Lower lobe of right lung (tissue), 2 donors: ENCODE measurements around the gene SERPINI2. TPM values are rescaled to one million over a fixed set of nuclear protein-coding genes. Genes with fewer than 3 reads are reported as not detected.

Source experiments
- ATAC-seq, 2 donors: fragments of 200-7000 bp; cut with Tn5 transposase; one replicate each; pipeline ENCODE4 v1.9.1; 2020 to 2022; ENCODE audit warnings: mild to moderate bottlenecking in 2 of 2, moderate library complexity in 2 of 2
- DNase-seq: peaks from one replicate; pipeline ENCODE4 v3.0.0-alpha.2; 2020
- H3K27ac ChIP-seq: fragments of 200-600 bp; one replicate; pipeline ENCODE4 v1.8.0; 2022
- H3K27me3 ChIP-seq: fragments of 200-600 bp; one replicate; pipeline ENCODE4 v1.8.0; 2022; ENCODE audit warnings: low read depth
- H3K36me3 ChIP-seq: fragments of 200-600 bp; one replicate; pipeline ENCODE4 v1.8.0; 2022; ENCODE audit warnings: mild to moderate bottlenecking
- H3K4me1 ChIP-seq: fragments of 200-600 bp; one replicate; pipeline ENCODE4 v1.8.0; 2022
- H3K4me3 ChIP-seq: fragments of 200-600 bp; one replicate; pipeline ENCODE4 v1.8.0; 2022; ENCODE audit warnings: mild to moderate bottlenecking
- H3K9me3 ChIP-seq: fragments of 200-600 bp; one replicate; pipeline ENCODE4 v1.8.0; 2022
- intact Hi-C: fragments of 100-400 bp; cut with DNase I; formaldehyde crosslinking; loops from one replicate; pipeline ENCODE4 v1.11.0; 2022
- long read RNA-seq: library from polyadenylated mRNA; unstranded; transcript quantifications from one replicate; pipeline ENCODE4 v2.0.0, GENCODE V29; 2021
- total RNA-seq: library from RNA; stranded (reverse); fragmentation: NEBNext Ultra II Directional; extraction: Animal tissue kit (Norgen Biotek cat#: 25700); gene quantifications from one replicate; pipeline ENCODE4 v1.2.1, GENCODE V29; 2021
- TF ChIP-seq, protein P1 (sequence below): fragments of 200-600 bp; IDR thresholded peaks from one replicate; pipeline ENCODE4 v1.8.0; 2022; ENCODE audit warnings: antibody characterized with exemption, mild to moderate bottlenecking
- donor health status: DM: no; HTN: yes; CAD: no; lungs with severe emphysema.

SERPINI2 gene, protein sequence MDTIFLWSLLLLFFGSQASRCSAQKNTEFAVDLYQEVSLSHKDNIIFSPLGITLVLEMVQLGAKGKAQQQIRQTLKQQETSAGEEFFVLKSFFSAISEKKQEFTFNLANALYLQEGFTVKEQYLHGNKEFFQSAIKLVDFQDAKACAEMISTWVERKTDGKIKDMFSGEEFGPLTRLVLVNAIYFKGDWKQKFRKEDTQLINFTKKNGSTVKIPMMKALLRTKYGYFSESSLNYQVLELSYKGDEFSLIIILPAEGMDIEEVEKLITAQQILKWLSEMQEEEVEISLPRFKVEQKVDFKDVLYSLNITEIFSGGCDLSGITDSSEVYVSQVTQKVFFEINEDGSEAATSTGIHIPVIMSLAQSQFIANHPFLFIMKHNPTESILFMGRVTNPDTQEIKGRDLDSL
- 2.3 TPM for total RNA-seq
- long read RNA-seq, partial matches to known transcripts = 0 of 2 reads
- long read RNA-seq, other reads (novel, unspliced or antisense) = 2 of 2 reads

DNA sequence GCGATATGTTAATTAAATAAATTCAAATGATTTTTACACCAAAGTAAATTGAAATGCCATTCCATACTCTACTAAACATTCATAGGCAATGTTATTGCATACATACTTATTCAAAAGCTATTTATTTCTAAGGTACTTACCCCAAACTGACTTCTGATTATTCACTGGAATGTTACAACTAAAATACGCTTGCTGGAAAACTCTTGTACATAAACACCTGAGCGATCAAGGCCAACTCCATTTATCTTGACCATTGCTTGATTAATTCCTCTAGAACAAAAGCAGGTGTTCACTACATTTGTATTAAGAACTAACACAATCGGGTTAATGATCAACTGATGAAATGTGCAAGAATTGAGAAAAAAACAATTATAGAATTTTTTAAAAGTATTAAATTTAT, at the start of gene SERPINI2:
TSS of gene SERPINI2 (minus strand) at position 180 of the 400 bp plus-strand sequence. CDS start 2,208 bp downstream, outside the sequence.
- TF ChIP-seq, protein P1, sequence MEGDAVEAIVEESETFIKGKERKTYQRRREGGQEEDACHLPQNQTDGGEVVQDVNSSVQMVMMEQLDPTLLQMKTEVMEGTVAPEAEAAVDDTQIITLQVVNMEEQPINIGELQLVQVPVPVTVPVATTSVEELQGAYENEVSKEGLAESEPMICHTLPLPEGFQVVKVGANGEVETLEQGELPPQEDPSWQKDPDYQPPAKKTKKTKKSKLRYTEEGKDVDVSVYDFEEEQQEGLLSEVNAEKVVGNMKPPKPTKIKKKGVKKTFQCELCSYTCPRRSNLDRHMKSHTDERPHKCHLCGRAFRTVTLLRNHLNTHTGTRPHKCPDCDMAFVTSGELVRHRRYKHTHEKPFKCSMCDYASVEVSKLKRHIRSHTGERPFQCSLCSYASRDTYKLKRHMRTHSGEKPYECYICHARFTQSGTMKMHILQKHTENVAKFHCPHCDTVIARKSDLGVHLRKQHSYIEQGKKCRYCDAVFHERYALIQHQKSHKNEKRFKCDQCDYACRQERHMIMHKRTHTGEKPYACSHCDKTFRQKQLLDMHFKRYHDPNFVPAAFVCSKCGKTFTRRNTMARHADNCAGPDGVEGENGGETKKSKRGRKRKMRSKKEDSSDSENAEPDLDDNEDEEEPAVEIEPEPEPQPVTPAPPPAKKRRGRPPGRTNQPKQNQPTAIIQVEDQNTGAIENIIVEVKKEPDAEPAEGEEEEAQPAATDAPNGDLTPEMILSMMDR = no peak
- H3K27ac ChIP-seq = no peak within 1 kb of the TSS
- no peak for ATAC-seq

DNA sequence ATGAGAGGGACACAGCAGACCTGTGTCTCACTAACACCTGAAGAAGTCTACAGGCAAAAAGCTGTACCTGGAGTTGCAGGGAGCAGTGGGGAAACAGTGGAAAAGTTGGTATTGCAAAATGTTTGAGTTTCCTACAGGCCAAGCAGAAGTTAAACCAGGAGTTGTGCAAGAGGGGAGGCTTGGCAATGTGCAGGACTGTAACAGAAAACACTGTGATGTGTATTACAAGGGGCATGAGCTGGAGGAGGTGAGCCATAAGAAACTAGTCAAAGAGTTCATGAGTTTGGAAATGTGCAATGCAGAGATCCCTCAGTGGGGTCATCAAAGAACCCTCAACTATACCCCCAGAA, 47.1 kb upstream of the SERPINI2 start:
- peak; percentile 42 to 74 for ATAC-seq
- no peak overlapping the region for H3K4me3 ChIP-seq
- intact Hi-C loops = no loop called here

More for the DNA sequence above, at the start of gene SERPINI2:
- no peaks in the 10 kb centered on the region for H3K9me3 ChIP-seq
- no peaks in the 10 kb centered on the region for H3K4me1 ChIP-seq
- no peak within 1 kb of the TSS for H3K4me3 ChIP-seq
- no peaks in the 10 kb centered on the region for H3K36me3 ChIP-seq
- H3K27me3 ChIP-seq = no peaks in the 10 kb centered on the region
- DNase-seq = no peak
- intact Hi-C loops = no loop called here

DNA sequence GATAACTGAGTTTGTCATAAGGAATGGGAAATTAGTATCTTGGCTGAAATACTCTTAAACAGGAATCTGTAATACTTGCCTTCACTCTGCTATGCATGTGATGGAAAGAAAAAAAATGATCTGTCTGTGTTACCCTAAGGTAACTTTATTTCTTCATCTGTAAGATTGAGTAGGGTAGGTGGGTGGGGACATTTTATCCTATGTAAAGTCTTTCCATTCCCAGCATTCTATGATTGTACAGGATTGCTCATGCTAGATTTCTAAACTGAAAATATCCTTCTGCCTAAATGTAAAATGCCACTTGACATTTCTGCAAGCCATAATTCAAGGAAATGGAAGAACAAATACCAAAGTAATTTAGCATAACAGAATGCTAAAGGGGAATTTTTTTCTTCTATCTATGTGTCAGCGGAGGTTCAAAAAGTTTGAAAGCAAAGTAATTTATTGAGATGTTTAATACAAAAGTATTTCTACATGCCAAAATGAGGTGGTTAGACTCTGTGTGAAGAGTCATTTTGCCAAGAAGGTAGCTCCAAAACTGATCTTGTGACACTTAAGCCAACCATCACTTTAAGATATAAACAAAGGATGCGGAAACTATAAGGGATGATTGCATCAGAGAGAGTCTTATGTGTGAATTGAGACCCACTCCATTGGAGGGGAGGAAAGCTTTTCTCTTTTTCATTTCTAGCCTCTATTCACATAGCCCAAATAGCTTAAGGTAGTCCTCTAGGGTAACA, 46.6 kb upstream of the SERPINI2 start:
- no peaks in the 10 kb centered on the region for H3K4me1 ChIP-seq
- TF ChIP-seq, protein P1 = no peak
- DNase-seq = no peak
- H3K36me3 ChIP-seq = no peaks in the 10 kb centered on the region
- H3K27ac ChIP-seq = no peak overlapping the region
- no peak overlapping the region for H3K4me3 ChIP-seq
- no peaks in the 10 kb centered on the region for H3K9me3 ChIP-seq
- H3K27me3 ChIP-seq = no peaks in the 10 kb centered on the region
- intact Hi-C loops = no loop called here
- no peak for ATAC-seq

More for the DNA sequence above, 47.1 kb upstream of the SERPINI2 start:
- DNase-seq = no peak
- no peaks in the 10 kb centered on the region for H3K9me3 ChIP-seq
- H3K27ac ChIP-seq = no peak overlapping the region
- no peaks in the 10 kb centered on the region for H3K27me3 ChIP-seq
- H3K4me1 ChIP-seq = no peaks in the 10 kb centered on the region
- no peaks in the 10 kb centered on the region for H3K36me3 ChIP-seq
- TF ChIP-seq, protein P1 = no peak

DNA sequence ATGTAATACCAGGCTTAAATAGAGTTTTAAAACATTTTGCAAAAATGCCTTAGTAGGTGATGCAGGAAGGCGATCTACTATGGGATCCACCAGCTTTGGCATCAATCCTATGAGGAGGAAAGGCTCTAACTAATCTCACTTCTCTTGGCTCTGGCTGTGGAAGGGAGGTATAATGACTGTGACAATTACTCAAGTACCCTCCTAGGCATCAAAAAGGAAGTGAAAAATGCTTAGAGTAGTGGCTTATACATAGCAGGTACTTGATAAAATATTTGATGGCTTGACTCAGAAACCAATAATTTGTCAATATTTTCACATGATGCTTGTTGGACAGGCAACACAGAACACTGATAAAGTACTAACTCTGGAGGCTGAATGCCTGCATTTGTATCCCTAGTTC, 34.1 kb upstream of the SERPINI2 start:
- intact Hi-C loops = no loop called here
- no peaks in the 10 kb centered on the region for H3K9me3 ChIP-seq
- TF ChIP-seq, protein P1 = no peak
- no peaks in the 10 kb centered on the region for H3K36me3 ChIP-seq
- H3K27ac ChIP-seq = no peak overlapping the region
- no peaks in the 10 kb centered on the region for H3K4me1 ChIP-seq
- H3K27me3 ChIP-seq = no peaks in the 10 kb centered on the region
- ATAC-seq (no peak), DNase-seq (no peak)
- H3K4me3 ChIP-seq = no peak overlapping the region

DNA sequence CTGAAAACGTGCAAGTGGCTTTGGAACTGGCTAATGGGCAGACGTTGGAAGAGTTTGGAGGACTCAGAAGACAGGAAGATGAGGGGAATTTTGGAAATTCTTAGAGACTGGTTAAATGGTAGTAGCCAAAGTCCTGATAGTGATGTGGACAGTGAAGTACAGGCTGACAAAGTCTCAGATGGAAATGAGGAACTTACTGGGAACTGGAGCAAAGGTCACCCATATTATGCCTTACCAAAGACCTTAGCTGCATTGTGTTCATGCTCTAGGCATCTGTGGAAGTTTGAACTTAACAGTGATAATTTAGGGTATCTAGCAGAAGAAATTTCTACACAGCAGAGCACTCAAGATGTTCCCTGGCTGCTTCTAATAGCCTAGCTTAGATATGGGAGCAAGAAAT, 28.6 kb upstream of the SERPINI2 start:
- Histone ChIP-seq H3K4me1 (no peaks in the 10 kb centered on the region), H3K27me3 (no peaks in the 10 kb centered on the region), H3K36me3 (no peaks in the 10 kb centered on the region), H3K9me3 (no peaks in the 10 kb centered on the region), H3K27ac (no peak overlapping the region), H3K4me3 (no peak overlapping the region)
- intact Hi-C loops = no loop called here
- ATAC-seq (no peak), DNase-seq (no peak)
- TF ChIP-seq, protein P1 = no peak
